ENCODE measurements around the gene FAM43A. TPM values are rescaled to one million over a fixed set of nuclear protein-coding genes. Genes with fewer than 3 reads are reported as not detected.

Gene FAM43A
- total and polyA plus RNA-seq, 4 donors: 9.7 to 51.7 (median 20.6) TPM

- 75% methylated on average over 2 of the region's 15 CpGs for WGBS (ENCODE audit: insufficient coverage)
- DNase-seq (ENCODE audit: low read depth in 4 of 6, low spot score in 6 of 6): peak in 1 of 6 donors; percentile 50
- Histone ChIP-seq H3K9me3 (ENCODE audit: control insufficient read depth, insufficient read depth, low read length) (no peaks in the 10 kb centered on the region), H3K27me3 (ENCODE audit: control insufficient read depth, insufficient read depth, low read length) (peaks cover 14% of the 10 kb centered on the region), H3K4me3 (ENCODE audit: low read depth, low read length) (no peak overlapping the region), H3K36me3 (ENCODE audit: control insufficient read depth, insufficient read depth, low read length) (no peaks in the 10 kb centered on the region), H3K27ac (ENCODE audit: low read depth, low read length) (no peak overlapping the region), H3K4me1 (ENCODE audit: control insufficient read depth, insufficient read depth, low read length) (peaks cover 20% of the 10 kb centered on the region)
Measured at GRCh38 chr3:194691481-194692283, 6.0 kb downstream of the FAM43A start.

- no peak overlapping the region for H3K4me3 ChIP-seq (ENCODE audit: low read depth, low read length)
- H3K9me3 ChIP-seq (ENCODE audit: control insufficient read depth, insufficient read depth, low read length): no peaks in the 10 kb centered on the region
- H3K4me1 ChIP-seq (ENCODE audit: control insufficient read depth, insufficient read depth, low read length): no peaks in the 10 kb centered on the region
- WGBS (ENCODE audit: insufficient coverage): 88% methylated on average over 3 of the region's 6 CpGs
- H3K27me3 ChIP-seq (ENCODE audit: control insufficient read depth, insufficient read depth, low read length): no peaks in the 10 kb centered on the region
- DNase-seq (ENCODE audit: low read depth in 4 of 6, low spot score in 6 of 6): no peak
- no peak overlapping the region for H3K27ac ChIP-seq (ENCODE audit: low read depth, low read length)
- no peaks in the 10 kb centered on the region for H3K36me3 ChIP-seq (ENCODE audit: control insufficient read depth, insufficient read depth, low read length)
Measured at GRCh38 chr3:194696702-194697101, 11.0 kb downstream of the FAM43A start.

GRCh38 chr3:194702545-194702944 lies 16.9 kb downstream of the FAM43A start:
- no peaks in the 10 kb centered on the region for H3K36me3 ChIP-seq (ENCODE audit: control insufficient read depth, insufficient read depth, low read length)
- no peaks in the 10 kb centered on the region for H3K9me3 ChIP-seq (ENCODE audit: control insufficient read depth, insufficient read depth, low read length)
- DNase-seq (ENCODE audit: low read depth in 4 of 6, low spot score in 6 of 6): no peak
- H3K4me3 ChIP-seq (ENCODE audit: low read depth, low read length): no peak overlapping the region
- H3K27me3 ChIP-seq (ENCODE audit: control insufficient read depth, insufficient read depth, low read length): no peaks in the 10 kb centered on the region
- no peak overlapping the region for H3K27ac ChIP-seq (ENCODE audit: low read depth, low read length)
- WGBS (ENCODE audit: insufficient coverage): 79% methylated on average over 8 of the region's 9 CpGs
- H3K4me1 ChIP-seq (ENCODE audit: control insufficient read depth, insufficient read depth, low read length): no peaks in the 10 kb centered on the region

- H3K27ac ChIP-seq (ENCODE audit: low read depth, low read length): no peak overlapping the region
Measured at GRCh38 chr3:194705227-194705626, 19.5 kb downstream of the FAM43A start.

GRCh38 chr3:194705761-194706160 lies 20.1 kb downstream of the FAM43A start:
- WGBS (ENCODE audit: insufficient coverage): 55% methylated on average over 4 of the region's 11 CpGs
- Histone ChIP-seq H3K27ac (ENCODE audit: low read depth, low read length) (no peak overlapping the region), H3K9me3 (ENCODE audit: control insufficient read depth, insufficient read depth, low read length) (no peaks in the 10 kb centered on the region), H3K27me3 (ENCODE audit: control insufficient read depth, insufficient read depth, low read length) (no peaks in the 10 kb centered on the region), H3K4me3 (ENCODE audit: low read depth, low read length) (no peak overlapping the region), H3K4me1 (ENCODE audit: control insufficient read depth, insufficient read depth, low read length) (no peaks in the 10 kb centered on the region), H3K36me3 (ENCODE audit: control insufficient read depth, insufficient read depth, low read length) (no peaks in the 10 kb centered on the region)
- DNase-seq (ENCODE audit: low read depth in 4 of 6, low spot score in 6 of 6): no peak

More at GRCh38 chr3:194705227-194705626, 19.5 kb downstream of the FAM43A start:
- Histone ChIP-seq H3K36me3 (ENCODE audit: control insufficient read depth, insufficient read depth, low read length) (no peaks in the 10 kb centered on the region), H3K9me3 (ENCODE audit: control insufficient read depth, insufficient read depth, low read length) (no peaks in the 10 kb centered on the region), H3K4me3 (ENCODE audit: low read depth, low read length) (no peak overlapping the region), H3K4me1 (ENCODE audit: control insufficient read depth, insufficient read depth, low read length) (no peaks in the 10 kb centered on the region), H3K27me3 (ENCODE audit: control insufficient read depth, insufficient read depth, low read length) (no peaks in the 10 kb centered on the region)
- DNase-seq (ENCODE audit: low read depth in 4 of 6, low spot score in 6 of 6): no peak
- 92% methylated on average over 7 of the region's 8 CpGs for WGBS (ENCODE audit: insufficient coverage)

GRCh38 chr3:194707147-194707540 lies 21.5 kb downstream of the FAM43A start:
- 62% methylated on average over 5 of the region's 7 CpGs for WGBS (ENCODE audit: insufficient coverage)
- Histone ChIP-seq H3K27me3 (ENCODE audit: control insufficient read depth, insufficient read depth, low read length) (no peaks in the 10 kb centered on the region), H3K4me1 (ENCODE audit: control insufficient read depth, insufficient read depth, low read length) (no peaks in the 10 kb centered on the region), H3K9me3 (ENCODE audit: control insufficient read depth, insufficient read depth, low read length) (no peaks in the 10 kb centered on the region), H3K4me3 (ENCODE audit: low read depth, low read length) (no peak overlapping the region), H3K27ac (ENCODE audit: low read depth, low read length) (no peak overlapping the region), H3K36me3 (ENCODE audit: control insufficient read depth, insufficient read depth, low read length) (no peaks in the 10 kb centered on the region)
- DNase-seq (ENCODE audit: low read depth in 4 of 6, low spot score in 6 of 6): no peak

GRCh38 chr3:194711286-194711685 lies 25.6 kb downstream of the FAM43A start:
- 89% methylated on average over 3 of the region's 3 CpGs for WGBS (ENCODE audit: insufficient coverage)
- no peaks in the 10 kb centered on the region for H3K4me1 ChIP-seq (ENCODE audit: control insufficient read depth, insufficient read depth, low read length)

GRCh38 chr3:194711913-194712312 lies 26.2 kb downstream of the FAM43A start:
- no peaks in the 10 kb centered on the region for H3K27me3 ChIP-seq (ENCODE audit: control insufficient read depth, insufficient read depth, low read length)
- 53% methylated on average over 2 of the region's 6 CpGs for WGBS (ENCODE audit: insufficient coverage)
- no peaks in the 10 kb centered on the region for H3K9me3 ChIP-seq (ENCODE audit: control insufficient read depth, insufficient read depth, low read length)
- no peak overlapping the region for H3K27ac ChIP-seq (ENCODE audit: low read depth, low read length)
- no peaks in the 10 kb centered on the region for H3K4me1 ChIP-seq (ENCODE audit: control insufficient read depth, insufficient read depth, low read length)
- no peaks in the 10 kb centered on the region for H3K36me3 ChIP-seq (ENCODE audit: control insufficient read depth, insufficient read depth, low read length)
- peak in 1 of 6 donors; percentile 25 for DNase-seq (ENCODE audit: low read depth in 4 of 6, low spot score in 6 of 6)
- no peak overlapping the region for H3K4me3 ChIP-seq (ENCODE audit: low read depth, low read length)

More at GRCh38 chr3:194711286-194711685, 25.6 kb downstream of the FAM43A start:
- Histone ChIP-seq H3K27me3 (ENCODE audit: control insufficient read depth, insufficient read depth, low read length) (no peaks in the 10 kb centered on the region), H3K36me3 (ENCODE audit: control insufficient read depth, insufficient read depth, low read length) (no peaks in the 10 kb centered on the region), H3K9me3 (ENCODE audit: control insufficient read depth, insufficient read depth, low read length) (no peaks in the 10 kb centered on the region), H3K27ac (ENCODE audit: low read depth, low read length) (no peak overlapping the region), H3K4me3 (ENCODE audit: low read depth, low read length) (no peak overlapping the region)
- DNase-seq (ENCODE audit: low read depth in 4 of 6, low spot score in 6 of 6): no peak

- Histone ChIP-seq H3K9me3 (ENCODE audit: control insufficient read depth, insufficient read depth, low read length) (no peaks in the 10 kb centered on the region), H3K27ac (ENCODE audit: low read depth, low read length) (no peak overlapping the region), H3K4me1 (ENCODE audit: control insufficient read depth, insufficient read depth, low read length) (no peaks in the 10 kb centered on the region), H3K36me3 (ENCODE audit: control insufficient read depth, insufficient read depth, low read length) (no peaks in the 10 kb centered on the region), H3K4me3 (ENCODE audit: low read depth, low read length) (no peak overlapping the region), H3K27me3 (ENCODE audit: control insufficient read depth, insufficient read depth, low read length) (no peaks in the 10 kb centered on the region)
- DNase-seq (ENCODE audit: low read depth in 4 of 6, low spot score in 6 of 6): no peak
- 81% methylated on average over 4 of the region's 9 CpGs for WGBS (ENCODE audit: insufficient coverage)
Measured at GRCh38 chr3:194713299-194714136, 27.8 kb downstream of the FAM43A start.

Data from spinal cord (tissue), 10 donors.